ENCODE data around the gene MATN4.

DNA sequence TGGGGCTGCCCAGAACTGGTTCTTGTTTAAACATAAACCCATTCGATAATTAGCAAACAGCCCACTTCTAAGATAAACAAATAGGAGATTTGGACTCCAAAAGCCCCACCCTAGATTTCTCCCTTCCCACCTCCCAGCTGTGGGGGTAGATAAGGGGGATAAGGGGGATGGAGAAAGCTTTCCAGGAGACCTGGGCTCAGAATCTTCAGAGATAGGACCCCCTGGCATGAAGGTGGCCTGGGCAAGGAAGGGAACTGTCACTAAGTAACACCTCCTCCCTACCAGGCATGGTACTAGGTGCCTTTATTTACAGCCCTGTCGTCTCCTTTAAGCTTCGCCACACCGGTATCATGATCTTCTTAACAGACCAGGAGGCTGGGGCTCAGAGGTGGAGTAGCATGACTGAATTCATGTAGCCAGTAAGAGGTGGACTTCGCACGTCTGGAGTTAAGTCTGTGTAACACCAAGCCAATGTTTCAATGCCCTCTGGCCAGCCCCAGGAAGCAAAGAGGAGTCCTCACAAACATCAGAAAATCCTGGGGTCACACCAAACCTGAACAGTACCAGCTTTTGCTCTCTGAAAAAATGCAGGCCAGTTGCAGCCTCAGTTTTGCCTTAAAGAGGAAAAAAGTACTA is 35.6 kb upstream of the MATN4 start:
- TF ChIP-seq, protein P1, sequence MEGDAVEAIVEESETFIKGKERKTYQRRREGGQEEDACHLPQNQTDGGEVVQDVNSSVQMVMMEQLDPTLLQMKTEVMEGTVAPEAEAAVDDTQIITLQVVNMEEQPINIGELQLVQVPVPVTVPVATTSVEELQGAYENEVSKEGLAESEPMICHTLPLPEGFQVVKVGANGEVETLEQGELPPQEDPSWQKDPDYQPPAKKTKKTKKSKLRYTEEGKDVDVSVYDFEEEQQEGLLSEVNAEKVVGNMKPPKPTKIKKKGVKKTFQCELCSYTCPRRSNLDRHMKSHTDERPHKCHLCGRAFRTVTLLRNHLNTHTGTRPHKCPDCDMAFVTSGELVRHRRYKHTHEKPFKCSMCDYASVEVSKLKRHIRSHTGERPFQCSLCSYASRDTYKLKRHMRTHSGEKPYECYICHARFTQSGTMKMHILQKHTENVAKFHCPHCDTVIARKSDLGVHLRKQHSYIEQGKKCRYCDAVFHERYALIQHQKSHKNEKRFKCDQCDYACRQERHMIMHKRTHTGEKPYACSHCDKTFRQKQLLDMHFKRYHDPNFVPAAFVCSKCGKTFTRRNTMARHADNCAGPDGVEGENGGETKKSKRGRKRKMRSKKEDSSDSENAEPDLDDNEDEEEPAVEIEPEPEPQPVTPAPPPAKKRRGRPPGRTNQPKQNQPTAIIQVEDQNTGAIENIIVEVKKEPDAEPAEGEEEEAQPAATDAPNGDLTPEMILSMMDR (IDR thresholded peaks at IDR 0.05), result no peak
- no peak for TF ChIP-seq POLR2AphosphoS5 (IDR thresholded peaks at IDR 0.05; ENCODE audit: insufficient read depth in 1 of 2, low read depth in 1 of 2)
- TF ChIP-seq POLR2A (IDR thresholded peaks at IDR 0.05), result no peak

Measured in vagina (tissue), 2 donors.